ENCODE data around the gene RTN4R.
"Not testable (repeated sequence)": the region's sequence is repeated elsewhere in the genome, so short reads cannot be mapped to it uniquely, and the experiment has no call there.

Gene RTN4R

DNA sequence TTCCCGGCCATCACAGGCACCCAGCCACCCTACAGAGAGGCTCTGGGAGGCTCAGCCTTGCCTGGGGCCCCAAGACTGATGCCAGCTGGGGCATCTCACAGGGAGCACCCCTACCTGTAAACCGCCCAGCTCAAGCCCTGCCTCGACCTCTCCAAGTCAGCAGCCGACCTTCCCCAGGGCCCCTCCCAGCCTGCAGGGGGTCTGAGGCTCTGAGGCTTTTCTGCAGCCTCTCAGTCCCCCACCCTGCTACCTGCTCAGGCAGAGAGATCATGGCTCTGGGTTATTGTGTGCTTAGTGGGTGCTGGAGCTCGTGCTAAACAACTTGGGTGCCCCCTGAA lies 23.1 kb upstream of the RTN4R start:
- TF ChIP-seq, protein P1, sequence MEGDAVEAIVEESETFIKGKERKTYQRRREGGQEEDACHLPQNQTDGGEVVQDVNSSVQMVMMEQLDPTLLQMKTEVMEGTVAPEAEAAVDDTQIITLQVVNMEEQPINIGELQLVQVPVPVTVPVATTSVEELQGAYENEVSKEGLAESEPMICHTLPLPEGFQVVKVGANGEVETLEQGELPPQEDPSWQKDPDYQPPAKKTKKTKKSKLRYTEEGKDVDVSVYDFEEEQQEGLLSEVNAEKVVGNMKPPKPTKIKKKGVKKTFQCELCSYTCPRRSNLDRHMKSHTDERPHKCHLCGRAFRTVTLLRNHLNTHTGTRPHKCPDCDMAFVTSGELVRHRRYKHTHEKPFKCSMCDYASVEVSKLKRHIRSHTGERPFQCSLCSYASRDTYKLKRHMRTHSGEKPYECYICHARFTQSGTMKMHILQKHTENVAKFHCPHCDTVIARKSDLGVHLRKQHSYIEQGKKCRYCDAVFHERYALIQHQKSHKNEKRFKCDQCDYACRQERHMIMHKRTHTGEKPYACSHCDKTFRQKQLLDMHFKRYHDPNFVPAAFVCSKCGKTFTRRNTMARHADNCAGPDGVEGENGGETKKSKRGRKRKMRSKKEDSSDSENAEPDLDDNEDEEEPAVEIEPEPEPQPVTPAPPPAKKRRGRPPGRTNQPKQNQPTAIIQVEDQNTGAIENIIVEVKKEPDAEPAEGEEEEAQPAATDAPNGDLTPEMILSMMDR (IDR thresholded peaks at IDR 0.05; ENCODE audit: low read depth, low read length, missing control alignments): no peak
- DNase-seq (ENCODE audit: extremely low read depth, low read depth): no peak

DNA sequence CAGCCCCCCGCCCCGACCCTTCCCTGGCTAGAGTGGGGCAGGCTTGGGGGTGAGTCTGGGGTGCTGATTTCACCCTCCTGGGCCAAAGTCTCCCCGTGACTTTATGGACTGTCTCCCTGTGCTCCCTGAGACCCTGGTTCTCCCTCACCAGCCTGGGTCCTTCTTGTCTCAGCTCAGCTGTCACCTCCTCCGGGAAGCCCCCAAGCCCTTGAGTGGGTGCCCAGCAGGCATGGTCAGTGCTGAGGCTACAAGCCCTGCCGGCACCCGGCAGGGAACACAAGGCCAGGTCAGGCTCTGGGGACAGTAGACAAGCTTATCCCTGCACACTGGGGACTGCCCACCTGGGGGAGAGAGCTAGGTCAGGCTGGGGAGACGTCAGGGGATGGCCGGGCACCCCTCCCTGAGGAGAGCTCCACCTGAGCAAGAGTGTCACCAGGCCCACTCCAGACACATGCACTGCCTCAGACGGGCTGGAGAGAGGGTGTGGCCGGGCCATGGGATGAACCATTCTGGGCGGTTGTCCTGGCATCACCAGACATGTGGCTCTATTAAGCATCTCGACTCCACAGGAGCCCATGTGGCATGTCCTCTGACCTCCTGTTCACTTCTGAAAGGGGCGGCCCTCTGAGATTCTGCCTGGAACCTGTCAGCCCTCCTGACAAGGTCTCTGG lies 22.6 kb upstream of the RTN4R start:
- TF ChIP-seq, protein P1 (IDR thresholded peaks at IDR 0.05; ENCODE audit: low read depth, low read length, missing control alignments): no peak
- DNase-seq (ENCODE audit: extremely low read depth, low read depth): no peak
- no peak overlapping the region for H3K4me3 ChIP-seq (replicated peaks; ENCODE audit: low read depth, low read length)

More for the DNA sequence above, 23.1 kb upstream of the RTN4R start:
- no peak overlapping the region for H3K4me3 ChIP-seq (replicated peaks; ENCODE audit: low read depth, low read length)

DNA sequence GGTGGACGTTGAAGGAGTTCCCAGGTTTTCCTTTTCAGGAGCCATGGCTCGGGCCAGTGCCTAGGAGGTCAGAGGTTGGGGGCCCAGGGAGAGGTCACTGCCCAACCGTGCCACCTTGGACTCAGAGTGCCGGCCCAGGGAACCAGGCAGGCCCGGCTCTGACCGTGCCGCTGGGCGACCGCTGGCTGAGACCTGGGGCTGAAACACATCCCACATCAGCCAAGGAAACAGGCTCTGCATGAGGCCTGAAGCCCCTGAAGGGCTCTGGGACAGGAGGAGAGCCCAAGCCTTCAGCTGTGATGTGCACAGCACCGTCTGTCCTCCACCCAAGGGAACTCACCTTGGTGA lies 21.9 kb upstream of the RTN4R start:
- no peak for DNase-seq (ENCODE audit: extremely low read depth, low read depth)
- TF ChIP-seq, protein P1 (IDR thresholded peaks at IDR 0.05; ENCODE audit: low read depth, low read length, missing control alignments): no peak
- no peak overlapping the region for H3K4me3 ChIP-seq (replicated peaks; ENCODE audit: low read depth, low read length)

DNA sequence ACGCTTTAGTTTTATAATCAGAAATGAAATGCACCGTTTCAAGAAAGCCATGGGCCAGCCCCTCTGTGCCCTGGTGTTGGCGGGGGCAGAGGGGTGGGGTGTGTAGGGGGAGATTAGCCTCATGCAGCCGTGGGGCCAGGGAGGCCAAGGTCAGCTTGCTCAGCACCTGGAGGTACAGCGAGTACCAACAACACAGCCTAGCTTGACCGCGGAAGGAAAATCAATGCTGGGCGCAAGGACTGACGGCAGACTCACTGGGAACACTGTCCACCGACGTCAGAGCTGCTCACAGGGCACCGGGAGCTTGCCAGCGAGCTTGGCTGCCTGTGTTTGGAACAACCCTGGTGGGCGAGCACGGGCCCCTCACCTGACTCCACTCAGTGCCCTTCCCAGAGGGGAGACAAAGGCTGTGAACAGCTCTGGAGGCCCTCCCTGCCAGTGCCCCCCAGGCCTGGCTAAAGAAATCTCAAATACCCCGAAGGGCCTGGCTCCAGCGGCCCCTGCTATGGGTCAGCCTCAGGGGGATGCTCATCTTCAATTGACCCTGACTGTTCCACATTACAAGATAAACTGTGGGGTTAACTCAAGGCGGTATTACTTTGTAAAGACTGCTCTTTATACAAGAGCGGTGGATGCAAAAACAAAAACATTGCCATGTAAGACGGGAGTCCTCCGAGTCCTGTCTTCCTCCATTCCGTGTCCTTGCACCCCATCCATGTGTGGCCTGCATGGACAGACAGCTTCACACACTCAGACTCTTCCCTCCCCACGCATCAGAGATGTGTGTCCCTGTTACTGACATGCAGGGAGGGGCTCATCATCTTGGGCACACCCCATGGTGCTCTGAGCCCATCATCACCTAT lies 21.3 kb upstream of the RTN4R start:
- not testable (repeated sequence) for H3K4me3 ChIP-seq (replicated peaks; ENCODE audit: low read depth, low read length); DNase-seq (ENCODE audit: extremely low read depth, low read depth)

DNA sequence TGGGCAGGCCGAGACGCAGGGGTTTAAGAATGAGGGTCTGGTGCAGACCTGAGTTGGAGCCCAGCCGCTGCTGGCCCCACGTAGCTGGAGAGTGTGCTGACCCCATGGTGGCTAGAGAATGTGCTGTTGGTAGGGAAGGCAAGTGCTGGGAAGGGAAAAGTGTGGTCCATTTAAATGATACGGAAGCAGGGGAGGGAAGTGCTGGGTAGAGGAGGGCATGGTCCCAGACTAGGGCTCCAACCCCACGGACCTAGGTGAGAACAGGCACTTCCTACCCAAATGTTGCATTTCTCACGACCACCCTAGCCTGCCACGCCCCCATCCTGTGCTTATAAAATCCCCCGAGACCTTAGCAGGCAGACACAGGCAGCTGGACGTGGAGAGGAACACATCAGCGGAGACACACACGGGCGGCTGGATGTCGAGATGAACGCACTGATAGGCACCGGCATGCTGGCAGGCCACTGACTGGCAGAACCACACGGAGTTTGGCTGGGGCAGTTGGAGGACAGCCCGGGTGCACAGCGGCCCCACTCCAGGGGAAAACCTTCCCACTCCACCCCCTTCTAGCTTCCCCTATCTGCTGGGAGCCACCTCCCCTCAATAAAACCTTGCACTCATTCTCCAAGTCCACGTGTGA lies 18.8 kb upstream of the RTN4R start:
- not testable (repeated sequence) for H3K4me3 ChIP-seq (replicated peaks; ENCODE audit: low read depth, low read length); DNase-seq (ENCODE audit: extremely low read depth, low read depth)

DNA sequence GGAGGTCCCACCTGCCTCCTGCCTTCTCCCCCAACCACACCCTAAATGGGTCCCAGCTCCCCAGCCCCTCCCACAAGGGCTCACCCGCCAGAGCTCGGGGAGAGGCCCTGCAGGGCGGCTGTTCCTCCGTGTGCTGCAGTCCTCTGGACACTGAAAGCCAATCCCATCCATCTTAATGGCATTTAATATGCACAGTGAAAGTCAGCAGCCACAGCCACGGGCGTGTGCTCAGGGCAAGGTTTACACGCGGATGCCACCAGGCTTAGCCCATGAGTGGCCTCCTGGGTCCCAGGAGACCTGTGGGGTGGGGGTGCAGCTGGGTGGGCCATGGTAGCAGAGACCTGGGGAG lies 18.2 kb upstream of the RTN4R start:
- H3K4me3 ChIP-seq (replicated peaks; ENCODE audit: low read depth, low read length); DNase-seq (ENCODE audit: extremely low read depth, low read depth): not testable (repeated sequence)

DNA sequence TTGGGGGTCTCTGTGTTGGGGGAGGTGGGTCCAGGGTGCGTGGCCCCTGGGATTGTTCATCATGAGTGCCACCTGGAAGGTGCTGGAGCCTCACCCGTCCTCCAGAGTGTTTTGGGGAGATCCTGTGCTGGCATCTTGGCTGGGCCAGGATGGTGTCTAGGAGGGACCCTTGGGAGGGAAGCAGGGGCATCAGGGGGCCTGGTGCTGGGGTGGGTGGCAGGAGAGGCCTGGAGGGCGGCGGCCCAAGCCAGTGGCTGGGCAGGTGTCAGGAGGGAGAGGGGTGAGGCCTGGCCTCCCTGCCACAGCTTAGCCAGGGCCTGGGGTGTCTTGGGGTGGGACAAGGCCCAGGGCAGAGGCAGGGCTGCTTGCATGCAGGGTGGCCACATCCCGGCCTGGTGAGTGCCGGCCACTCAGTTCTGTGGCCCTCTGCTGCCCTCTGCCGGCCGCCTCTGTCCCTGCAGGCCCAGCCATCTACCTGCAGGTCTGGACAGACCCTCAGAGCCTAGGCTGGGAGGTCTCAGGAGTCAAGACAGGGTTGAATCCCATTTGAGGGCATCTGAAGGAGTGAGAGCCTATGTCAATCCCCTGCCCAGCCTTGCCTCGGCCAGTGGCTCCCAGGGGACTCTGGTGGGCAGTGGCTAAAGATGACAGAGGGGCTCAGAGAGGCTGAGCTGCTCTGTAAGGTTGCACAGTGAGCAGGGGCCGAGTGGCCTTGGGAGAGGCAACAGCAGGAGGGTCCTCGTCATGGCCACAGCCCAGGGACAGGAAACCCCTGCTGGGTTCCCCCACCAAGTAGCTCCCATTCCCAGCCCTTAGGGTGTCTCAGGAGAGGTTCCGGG lies 17.6 kb upstream of the RTN4R start:
- DNase-seq (ENCODE audit: extremely low read depth, low read depth); H3K4me3 ChIP-seq (replicated peaks; ENCODE audit: low read depth, low read length): not testable (repeated sequence)
- TF ChIP-seq, protein P1 (IDR thresholded peaks at IDR 0.05; ENCODE audit: low read depth, low read length, missing control alignments): peak; percentile 84
